IPS-11a (cell line): Measurements from ENCODE around the gene TNIP1.

Experiments
- H3K4me3 ChIP-seq: one replicate; pipeline ENCODE4 v1.5.1; 2013; ENCODE audit warnings: low read depth, low read length, control low read depth

TNIP1 gene

GRCh38 chr5:151106509-151106908 is 25.7 kb upstream of the TNIP1 start:
- H3K4me3 ChIP-seq: no peak overlapping the region

- no peak overlapping the region for H3K4me3 ChIP-seq
Observed at GRCh38 chr5:151106043-151106442, 25.2 kb upstream of the TNIP1 start.

GRCh38 chr5:151105561-151105960 is 24.7 kb upstream of the TNIP1 start:
- no peak overlapping the region for H3K4me3 ChIP-seq

DNA sequence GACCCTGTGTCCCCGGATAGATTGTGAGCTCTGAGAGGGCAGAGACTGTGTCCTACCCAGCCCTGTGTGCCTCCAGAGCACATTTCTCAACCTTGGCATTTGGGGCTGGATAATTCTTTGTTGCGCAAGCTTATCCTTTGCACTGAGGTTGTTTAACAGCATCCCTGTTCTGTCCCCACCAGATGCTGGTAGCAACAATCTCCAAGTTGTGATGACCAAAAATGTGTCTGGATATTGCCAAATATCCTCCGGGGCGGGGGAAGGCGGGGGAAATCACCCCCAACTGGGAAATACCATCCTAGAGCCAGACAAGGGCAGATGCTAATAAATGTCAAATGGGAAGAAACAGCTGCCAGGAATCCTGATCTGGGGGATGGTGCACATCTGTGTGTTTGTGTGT is 24.0 kb upstream of the TNIP1 start:
- no peak overlapping the region for H3K4me3 ChIP-seq

GRCh38 chr5:151101746-151102145 is 20.9 kb upstream of the TNIP1 start:
- no peak overlapping the region for H3K4me3 ChIP-seq

DNA sequence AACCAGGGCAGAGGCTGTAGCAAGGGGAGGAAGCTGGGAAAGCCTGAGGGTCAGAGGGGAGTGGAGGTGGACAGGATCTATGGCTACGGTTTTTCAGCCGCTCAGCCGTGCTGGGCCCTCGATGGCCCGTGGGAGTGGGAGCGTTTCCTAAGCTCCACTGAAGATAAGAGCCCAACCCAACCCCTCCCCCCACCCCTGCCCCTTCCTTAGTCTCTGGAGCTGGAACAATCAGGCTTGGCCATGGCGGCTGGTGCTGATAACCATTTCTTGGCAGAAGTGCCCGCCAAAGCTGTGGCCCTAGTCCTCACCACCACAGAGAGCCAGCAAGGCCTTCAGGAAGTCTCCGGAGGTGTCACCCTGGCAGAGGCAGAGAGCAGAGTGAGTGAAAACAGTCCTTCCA is 20.3 kb upstream of the TNIP1 start:
- H3K4me3 ChIP-seq: no peak overlapping the region

DNA sequence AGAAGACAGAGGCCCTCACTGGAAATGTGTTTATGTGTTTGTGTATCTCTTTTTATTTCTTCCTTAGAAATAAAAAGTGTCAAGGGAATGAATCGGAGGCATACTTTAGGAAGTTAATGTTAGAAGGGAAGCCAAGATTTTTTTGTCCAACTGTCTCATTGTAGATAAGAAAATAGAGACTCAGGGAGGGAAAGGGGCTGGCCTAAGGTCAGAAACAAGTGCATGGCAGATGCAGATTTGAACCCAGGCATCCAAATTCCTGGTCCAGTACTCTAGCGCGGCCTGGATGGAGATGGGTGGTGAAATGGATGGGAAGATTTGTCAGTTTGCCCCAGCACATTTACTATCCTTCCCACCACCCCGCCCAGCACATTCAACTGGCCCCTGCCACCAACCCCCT is 19.8 kb upstream of the TNIP1 start:
- no peak overlapping the region for H3K4me3 ChIP-seq

DNA sequence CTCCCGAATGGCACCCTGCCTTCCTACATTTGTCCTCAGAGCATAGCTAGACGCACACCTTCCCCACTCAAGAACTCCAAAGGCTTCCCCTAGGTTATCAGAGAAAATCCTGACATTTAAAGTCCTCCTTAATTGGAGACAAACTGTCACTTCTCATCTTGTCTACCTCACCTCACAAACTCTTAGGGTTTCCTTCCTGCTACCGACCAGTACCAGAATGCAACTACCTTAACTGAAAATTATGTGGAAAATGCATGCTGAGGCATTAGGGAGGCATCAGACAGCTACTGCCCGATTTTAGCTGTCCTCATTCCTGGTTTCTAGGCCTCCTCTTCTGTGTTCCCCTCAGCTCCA is 17.9 kb upstream of the TNIP1 start:
- H3K4me3 ChIP-seq: no peak overlapping the region

GRCh38 chr5:151097820-151098767 is 17.3 kb upstream of the TNIP1 start:
- no peak overlapping the region for H3K4me3 ChIP-seq

DNA sequence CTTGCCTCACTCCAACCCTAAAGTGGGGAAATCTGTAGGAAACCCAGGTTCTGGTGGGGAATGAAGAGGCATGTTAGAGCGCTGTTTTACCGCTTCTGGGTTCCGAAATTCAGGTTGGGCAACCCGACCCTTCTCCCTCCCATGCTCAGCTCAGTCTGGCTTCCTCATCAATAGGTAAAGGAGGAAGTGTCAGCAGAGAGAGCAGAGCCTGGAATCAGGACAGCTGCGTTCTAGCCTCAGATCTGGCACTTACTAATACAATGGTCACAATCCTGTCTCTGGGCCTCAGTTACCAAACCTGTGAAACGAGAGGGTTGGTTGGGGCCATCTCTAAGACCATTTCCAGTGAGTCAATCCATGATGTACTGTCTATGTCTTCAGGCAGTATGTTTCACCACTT is 16.2 kb upstream of the TNIP1 start:
- no peak overlapping the region for H3K4me3 ChIP-seq

GRCh38 chr5:151096001-151096373 is 15.2 kb upstream of the TNIP1 start:
- H3K4me3 ChIP-seq: no peak overlapping the region

- H3K4me3 ChIP-seq: no peak overlapping the region
Observed at GRCh38 chr5:151095341-151096000, 14.6 kb upstream of the TNIP1 start.

GRCh38 chr5:151094852-151095245 is 14.0 kb upstream of the TNIP1 start:
- no peak overlapping the region for H3K4me3 ChIP-seq

- no peak overlapping the region for H3K4me3 ChIP-seq
Observed at GRCh38 chr5:151094030-151094851, 13.4 kb upstream of the TNIP1 start.

DNA sequence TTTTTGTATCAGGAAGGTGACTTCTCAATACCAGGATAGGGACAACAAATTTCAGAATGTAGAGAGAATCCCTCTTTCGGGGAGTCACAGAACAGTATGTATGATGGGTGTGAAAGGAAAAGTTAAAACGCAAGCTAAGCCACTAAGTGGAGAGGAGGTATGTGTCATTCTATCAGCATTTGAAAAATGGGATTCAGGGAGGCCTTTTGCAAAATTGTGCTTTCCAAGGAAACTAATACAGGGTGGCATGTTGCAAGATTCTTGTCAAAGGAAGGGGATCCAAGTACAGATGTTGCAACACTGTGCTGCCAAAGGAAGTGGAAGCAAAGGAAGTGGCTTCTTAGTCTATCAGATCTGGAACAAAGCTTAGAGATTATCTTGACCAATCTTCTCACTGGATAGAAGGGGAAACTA is 12.6 kb upstream of the TNIP1 start:
- no peak overlapping the region for H3K4me3 ChIP-seq

GRCh38 chr5:151092762-151093161 is 11.9 kb upstream of the TNIP1 start:
- H3K4me3 ChIP-seq: no peak overlapping the region

DNA sequence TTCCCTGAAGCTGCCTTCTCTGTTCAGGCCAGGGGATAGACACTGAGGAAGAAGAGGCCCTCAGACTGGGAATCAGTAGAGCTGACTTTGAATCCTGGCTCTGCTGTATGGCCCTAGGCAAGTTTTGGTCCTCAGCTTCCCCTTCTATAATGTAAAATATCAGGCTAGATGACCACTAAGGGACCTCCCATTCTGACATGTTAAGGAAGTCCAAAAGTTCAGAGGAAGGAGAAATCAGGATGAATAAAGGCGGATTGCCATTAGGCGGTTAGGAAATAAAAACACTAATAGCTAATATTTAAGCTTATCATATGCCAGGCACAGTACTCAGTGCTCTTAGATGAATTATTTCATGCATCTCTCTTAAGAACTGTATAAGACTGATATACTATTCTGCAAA is 8.9 kb upstream of the TNIP1 start:
- no peak overlapping the region for H3K4me3 ChIP-seq

DNA sequence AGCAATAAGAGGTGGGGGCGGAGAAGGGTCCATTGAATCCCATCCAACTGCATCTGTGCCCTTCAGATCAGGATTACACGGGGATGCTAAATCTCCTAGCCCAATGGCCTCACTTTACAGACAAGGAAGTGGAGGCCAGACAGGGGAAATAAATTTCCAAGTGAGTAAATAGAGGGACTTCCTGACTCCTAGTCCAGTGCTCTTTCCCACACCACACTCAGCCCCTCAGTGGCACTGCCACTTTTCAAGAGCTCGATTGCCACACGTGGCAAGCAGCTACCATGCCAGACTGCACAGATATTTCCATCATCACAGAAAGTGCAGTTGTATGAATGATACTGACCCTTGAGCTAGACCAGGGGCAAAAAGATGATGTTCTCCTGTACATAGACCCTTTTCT is 8.2 kb upstream of the TNIP1 start:
- H3K4me3 ChIP-seq: no peak overlapping the region

DNA sequence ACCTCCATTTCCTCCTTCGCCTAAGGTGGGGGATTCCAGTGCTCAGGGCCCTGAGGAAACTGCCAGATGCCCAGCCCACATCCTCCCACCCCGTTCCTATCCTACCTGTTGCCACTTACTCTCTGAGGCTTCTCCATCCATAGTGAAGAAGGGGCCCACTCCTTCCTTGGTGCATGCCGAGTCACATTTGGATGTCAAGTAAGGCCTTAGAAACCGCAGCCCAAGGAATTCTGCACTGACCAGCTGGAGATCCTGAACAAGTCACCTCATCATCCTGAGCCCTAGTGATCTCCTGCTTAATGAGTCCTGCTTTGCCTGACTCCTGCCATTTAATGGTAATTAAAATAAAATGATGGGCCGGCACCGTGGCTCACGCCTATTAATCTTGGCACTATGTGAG is 6.7 kb upstream of the TNIP1 start:
- H3K4me3 ChIP-seq: no peak overlapping the region

GRCh38 chr5:151086905-151087360 is 6.1 kb upstream of the TNIP1 start:
- no peak overlapping the region for H3K4me3 ChIP-seq

DNA sequence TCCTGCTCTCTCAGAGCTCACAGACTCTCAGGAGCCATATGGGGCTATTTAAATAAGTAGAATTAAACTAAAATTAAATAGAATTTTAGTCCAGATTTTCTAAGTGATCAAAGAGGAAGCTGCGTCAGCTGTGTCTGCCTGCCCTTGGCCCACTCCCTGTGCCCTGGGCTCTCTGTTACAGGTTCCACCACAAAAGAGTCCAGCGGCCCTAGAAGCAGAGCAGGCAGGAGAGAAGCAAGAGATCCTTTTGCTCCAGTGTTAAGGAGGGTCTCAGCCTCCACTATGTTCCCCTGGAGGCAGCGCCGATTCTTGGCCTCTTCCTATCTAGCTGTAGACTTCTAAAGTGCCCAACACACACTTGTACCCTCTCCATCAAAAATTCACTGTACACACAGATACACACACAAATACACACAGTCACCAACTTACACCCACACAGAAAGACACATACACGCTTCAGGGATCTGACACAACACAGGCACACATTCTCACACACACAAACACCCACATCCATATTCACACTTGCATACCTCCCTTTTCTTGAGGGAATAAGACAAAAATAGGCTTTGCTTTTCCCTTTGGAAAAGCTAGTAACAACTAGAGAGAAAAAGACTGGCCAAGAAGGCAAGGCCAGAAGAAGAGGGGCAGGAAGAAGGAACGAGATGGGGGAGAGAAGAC is 5.5 kb upstream of the TNIP1 start:
- no peak overlapping the region for H3K4me3 ChIP-seq
